SK-N-SH treated with all-trans-retinoic acid at 6 μM for 48 hours (cell line): Measurements from ENCODE around the gene PDE9A.

Experiments
- ATAC-seq: fragments of 200-7000 bp; cut with Tn5 transposase; 3 replicates; pipeline ENCODE4 v1.9.1; 2020; ENCODE audit warnings: mild to moderate bottlenecking, moderate library complexity
- ARNTL ChIP-seq: fragments of 450-650 bp; formaldehyde crosslinking; IDR thresholded peaks from 2 replicates; pipeline ENCODE4 v1.5.0; 2020; ENCODE audit warnings: low read depth, mild to moderate bottlenecking, moderate library complexity, borderline replicate concordance
- BACH2 ChIP-seq: fragments of 250-450 bp; sonication (Bioruptor Pico); IDR thresholded peaks from 2 replicates; pipeline ENCODE4 v1.9.0; 2021; ENCODE audit warnings: mild to moderate bottlenecking, borderline replicate concordance
- CSDC2 ChIP-seq: fragments of 250-450 bp; sonication (Bioruptor Pico); IDR thresholded peaks from 2 replicates; pipeline ENCODE4 v1.5.0; 2020; ENCODE audit warnings: mild to moderate bottlenecking, moderate library complexity
- CSRNP3 ChIP-seq: fragments of 250-450 bp; sonication (Bioruptor Pico); IDR thresholded peaks from 2 replicates; pipeline ENCODE4 v1.5.1; 2021; ENCODE audit warnings: mild to moderate bottlenecking, moderate library complexity
- ESRRG ChIP-seq: fragments of 250-450 bp; sonication (Bioruptor Pico); IDR thresholded peaks from 2 replicates; pipeline ENCODE4 v1.6.1; 2021; ENCODE audit warnings: mild to moderate bottlenecking
- GLIS3 ChIP-seq: fragments of 250-450 bp; sonication (Bioruptor Pico); IDR thresholded peaks from 2 replicates; pipeline ENCODE4 v1.5.0; 2020; ENCODE audit warnings: mild to moderate bottlenecking, moderate library complexity
- ISL1 ChIP-seq: fragments of 250-450 bp; sonication (Bioruptor Pico); IDR thresholded peaks from 2 replicates; pipeline ENCODE4 v2.1.2; 2022; ENCODE audit warnings: mild to moderate bottlenecking, moderate library complexity
- OSR1 ChIP-seq: fragments of 250-450 bp; sonication (Bioruptor Pico); IDR thresholded peaks from 2 replicates; pipeline ENCODE4 v1.8.0; 2022; ENCODE audit warnings: moderate library complexity, mild to moderate bottlenecking, inconsistent platforms
- PATZ1 ChIP-seq: fragments of 250-450 bp; sonication (Bioruptor Pico); IDR thresholded peaks from 2 replicates; pipeline ENCODE4 v1.8.0; 2020; ENCODE audit warnings: mild to moderate bottlenecking, moderate library complexity, borderline replicate concordance
- POU6F1 ChIP-seq: fragments of 250-450 bp; sonication (Bioruptor Pico); IDR thresholded peaks from 2 replicates; pipeline ENCODE4 v1.8.0; 2021; ENCODE audit warnings: low read depth, mild to moderate bottlenecking, moderate library complexity, borderline replicate concordance
- PPARA ChIP-seq: fragments of 250-450 bp; sonication (Bioruptor Pico); IDR thresholded peaks from 2 replicates; pipeline ENCODE4 v1.5.0; 2020; ENCODE audit warnings: mild to moderate bottlenecking, borderline replicate concordance
- RARB ChIP-seq: fragments of 250-450 bp; sonication (Bioruptor Pico); IDR thresholded peaks from 2 replicates; pipeline ENCODE4 v1.8.0; 2021; ENCODE audit warnings: mild to moderate bottlenecking, moderate library complexity
- SNAI2 ChIP-seq: fragments of 250-450 bp; sonication (Bioruptor Pico); IDR thresholded peaks from 2 replicates; pipeline ENCODE4 v1.5.0; 2020; ENCODE audit warnings: mild to moderate bottlenecking, moderate library complexity
- TCF4 ChIP-seq: fragments of 250-450 bp; sonication (Bioruptor Pico); IDR thresholded peaks from 2 replicates; pipeline ENCODE4 v1.8.0; 2021; ENCODE audit warnings: mild to moderate bottlenecking, moderate library complexity, borderline replicate concordance
- ZFP3 ChIP-seq: fragments of 250-450 bp; sonication (Bioruptor Pico); IDR thresholded peaks from 2 replicates; pipeline ENCODE4 v1.5.0; 2020; ENCODE audit warnings: mild to moderate bottlenecking, moderate library complexity
- ZFP30 ChIP-seq: fragments of 450-650 bp; formaldehyde crosslinking; IDR thresholded peaks from 2 replicates; pipeline ENCODE4 v1.5.0; 2022; ENCODE audit warnings: mild to moderate bottlenecking, moderate library complexity
- ZNF565 ChIP-seq: fragments of 450-650 bp; formaldehyde crosslinking; conservative IDR thresholded peaks from 2 replicates; pipeline ENCODE4 v1.5.0; 2020; ENCODE audit warnings: low read depth, mild to moderate bottlenecking, moderate library complexity
- ZNF70 ChIP-seq: fragments of 450-650 bp; formaldehyde crosslinking; IDR thresholded peaks from 2 replicates; pipeline ENCODE4 v1.5.0; 2020; ENCODE audit warnings: mild to moderate bottlenecking, moderate library complexity
- ZNF8 ChIP-seq: fragments of 450-650 bp; formaldehyde crosslinking; IDR thresholded peaks from 2 replicates; pipeline ENCODE4 v1.5.0; 2020; ENCODE audit warnings: mild to moderate bottlenecking, moderate library complexity
- TF ChIP-seq, protein P1 (sequence below): fragments of 250-450 bp; sonication (Bioruptor Pico); IDR thresholded peaks from 2 replicates; pipeline ENCODE4 v1.5.0; 2020; ENCODE audit warnings: mild to moderate bottlenecking, moderate library complexity

The PDE9A gene

DNA sequence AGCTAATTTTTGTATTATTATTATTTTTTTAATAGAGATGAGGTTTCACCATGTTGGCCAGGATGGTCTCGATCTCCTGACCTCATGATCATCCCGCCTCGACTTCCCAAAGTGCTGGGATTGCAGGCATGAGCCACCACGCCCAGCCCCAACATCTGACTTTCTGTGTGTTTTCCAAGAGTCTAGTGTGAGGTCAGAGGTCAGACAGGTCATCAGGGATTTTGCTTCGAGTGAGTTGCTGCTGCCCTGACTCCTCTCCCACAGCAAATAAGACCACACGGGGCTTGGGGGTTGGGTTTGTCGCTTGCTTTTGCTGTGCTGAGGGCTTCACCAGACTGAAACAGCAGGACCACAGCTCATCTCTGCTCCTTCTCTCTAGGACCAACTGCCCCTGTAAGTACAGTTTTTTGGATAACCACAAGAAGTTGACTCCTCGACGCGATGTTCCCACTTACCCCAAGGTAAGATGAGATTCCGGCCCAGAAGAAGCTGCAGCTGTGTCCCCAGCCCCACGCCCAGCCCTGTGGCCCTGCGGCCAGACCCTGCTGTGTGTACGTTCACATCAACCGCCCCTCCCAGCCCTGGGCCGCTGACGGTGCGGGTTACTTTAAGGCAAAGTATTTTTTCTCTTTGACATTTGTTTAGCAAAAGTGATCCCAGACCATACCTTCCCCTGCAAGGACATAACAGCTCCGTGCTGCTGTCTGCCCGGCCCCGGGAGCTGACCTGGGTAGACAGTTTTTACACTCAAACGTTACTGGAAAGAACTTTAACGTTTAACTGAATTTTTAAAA, 97.5 kb downstream of the PDE9A start:
- TF ChIP-seq PPARA (CRISPR knock-in tag) (no peak), ESRRG (no peak), ZNF8 (no peak), ZNF70 (no peak), SNAI2 (CRISPR knock-in tag) (no peak), ZNF565 (no peak), POU6F1 (CRISPR knock-in tag) (no peak), PATZ1 (no peak)
- TF ChIP-seq, protein P1, sequence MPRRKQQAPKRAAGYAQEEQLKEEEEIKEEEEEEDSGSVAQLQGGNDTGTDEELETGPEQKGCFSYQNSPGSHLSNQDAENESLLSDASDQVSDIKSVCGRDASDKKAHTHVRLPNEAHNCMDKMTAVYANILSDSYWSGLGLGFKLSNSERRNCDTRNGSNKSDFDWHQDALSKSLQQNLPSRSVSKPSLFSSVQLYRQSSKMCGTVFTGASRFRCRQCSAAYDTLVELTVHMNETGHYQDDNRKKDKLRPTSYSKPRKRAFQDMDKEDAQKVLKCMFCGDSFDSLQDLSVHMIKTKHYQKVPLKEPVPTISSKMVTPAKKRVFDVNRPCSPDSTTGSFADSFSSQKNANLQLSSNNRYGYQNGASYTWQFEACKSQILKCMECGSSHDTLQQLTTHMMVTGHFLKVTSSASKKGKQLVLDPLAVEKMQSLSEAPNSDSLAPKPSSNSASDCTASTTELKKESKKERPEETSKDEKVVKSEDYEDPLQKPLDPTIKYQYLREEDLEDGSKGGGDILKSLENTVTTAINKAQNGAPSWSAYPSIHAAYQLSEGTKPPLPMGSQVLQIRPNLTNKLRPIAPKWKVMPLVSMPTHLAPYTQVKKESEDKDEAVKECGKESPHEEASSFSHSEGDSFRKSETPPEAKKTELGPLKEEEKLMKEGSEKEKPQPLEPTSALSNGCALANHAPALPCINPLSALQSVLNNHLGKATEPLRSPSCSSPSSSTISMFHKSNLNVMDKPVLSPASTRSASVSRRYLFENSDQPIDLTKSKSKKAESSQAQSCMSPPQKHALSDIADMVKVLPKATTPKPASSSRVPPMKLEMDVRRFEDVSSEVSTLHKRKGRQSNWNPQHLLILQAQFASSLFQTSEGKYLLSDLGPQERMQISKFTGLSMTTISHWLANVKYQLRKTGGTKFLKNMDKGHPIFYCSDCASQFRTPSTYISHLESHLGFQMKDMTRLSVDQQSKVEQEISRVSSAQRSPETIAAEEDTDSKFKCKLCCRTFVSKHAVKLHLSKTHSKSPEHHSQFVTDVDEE: no peak

DNA sequence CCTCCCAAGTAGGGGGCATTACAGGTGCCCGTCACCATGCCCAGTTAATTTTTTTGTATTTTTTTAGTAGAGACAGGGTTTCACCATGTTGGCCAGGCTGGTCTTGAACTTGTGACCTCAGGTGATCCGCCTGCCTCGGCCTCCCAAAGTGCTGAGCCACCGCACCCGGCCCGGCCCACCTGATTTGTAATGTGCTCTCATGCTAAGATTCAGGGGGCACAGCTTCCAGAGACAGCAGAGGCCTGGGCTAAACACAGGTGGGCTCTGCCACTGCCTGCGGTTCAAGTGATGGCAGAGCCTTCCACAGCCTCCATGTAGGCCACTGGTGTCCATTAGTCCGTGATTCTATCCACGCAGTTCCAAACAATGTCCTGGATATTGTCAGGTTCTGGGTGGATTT, 98.4 kb downstream of the PDE9A start:
- TF ChIP-seq ZFP3 (CRISPR knock-in tag) (no peak), ARNTL (CRISPR knock-in tag) (no peak), CSRNP3 (no peak), ZFP30 (CRISPR knock-in tag) (no peak), ZNF8 (no peak), ZNF565 (no peak), PATZ1 (no peak), ESRRG (no peak), OSR1 (CRISPR knock-in tag) (no peak), ZNF70 (no peak), PPARA (CRISPR knock-in tag) (no peak), CSDC2 (no peak), GLIS3 (CRISPR knock-in tag) (no peak), BACH2 (CRISPR knock-in tag) (no peak), TCF4 (CRISPR knock-in tag) (no peak), RARB (CRISPR knock-in tag) (no peak), SNAI2 (CRISPR knock-in tag) (no peak)
- no peak for ATAC-seq

More for the DNA sequence above, 97.5 kb downstream of the PDE9A start:
- no peak for ATAC-seq

- TF ChIP-seq ISL1 (no peak), PPARA (CRISPR knock-in tag) (no peak), ZFP3 (CRISPR knock-in tag) (no peak), RARB (CRISPR knock-in tag) (no peak), POU6F1 (CRISPR knock-in tag) (no peak), PATZ1 (no peak), ZNF8 (no peak), SNAI2 (CRISPR knock-in tag) (no peak), ZNF70 (no peak)
- TF ChIP-seq, protein P1: no peak
- ATAC-seq: no peak
Observed at GRCh38 chr21:42753804-42754203, 100.4 kb downstream of the PDE9A start.
